ENCODE measurements around the gene UNKL. TPM values are rescaled to one million over a fixed set of nuclear protein-coding genes. Genes with fewer than 3 reads are reported as not detected.

Gene UNKL
- total RNA-seq, 2 donors from 2014 or later = 46.4 to 48.3 TPM

DNA sequence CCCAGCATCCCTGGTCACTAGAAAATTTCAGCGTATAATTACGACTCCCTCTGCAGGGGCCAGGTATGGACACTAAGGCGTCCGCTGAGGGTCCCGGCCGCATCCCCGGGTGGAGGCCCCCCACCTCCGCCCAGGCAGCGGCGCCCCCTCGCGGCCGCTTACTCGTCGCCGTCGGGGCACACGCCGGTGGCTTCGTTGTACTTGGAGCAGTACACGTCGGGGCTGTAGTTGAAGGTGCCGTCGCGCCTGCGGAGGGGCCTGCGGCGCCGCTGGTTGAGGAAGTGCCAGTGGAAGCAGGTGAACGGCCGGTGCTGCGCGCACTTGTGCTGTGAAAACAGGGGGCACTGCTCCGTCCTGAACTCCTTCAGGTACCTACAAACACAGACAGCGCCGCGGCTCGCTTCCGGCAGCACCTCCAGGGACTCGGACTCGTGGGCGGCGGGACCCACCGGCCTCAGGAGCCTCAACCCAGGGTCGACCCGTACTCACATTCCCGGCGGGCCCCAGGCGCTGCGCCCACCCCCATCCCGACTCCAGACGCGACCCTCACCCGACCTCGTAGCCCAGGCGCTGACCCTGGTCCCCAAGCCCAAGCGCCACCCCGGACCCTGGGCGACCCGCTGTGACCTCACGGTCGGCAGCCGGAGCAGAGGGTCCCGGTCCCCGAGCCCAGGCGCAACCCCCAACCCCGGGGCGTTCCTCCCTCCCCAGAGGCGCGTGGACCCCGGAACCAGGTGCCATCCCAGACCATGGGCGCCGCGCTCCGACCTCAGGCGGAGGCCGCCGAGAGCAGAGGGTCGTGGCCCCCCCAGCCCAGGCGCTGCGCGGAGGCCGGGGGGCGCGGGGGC lies 596 bp downstream of the UNKL start:
- Histone ChIP-seq H3K4me3 (ENCODE audit: low read length) (peak overlapping the region; percentile 77), H3K9ac (ENCODE audit: extremely low read depth, low read length, poor library complexity, severe bottlenecking) (peak overlapping the region; percentile 53), H3K27ac (ENCODE audit: low read depth, low read length) (no peak overlapping the region), H3K36me3 (ENCODE audit: control insufficient read depth, insufficient read depth, low read length) (peaks cover 9% of the 10 kb centered on the region), H3K27me3 (ENCODE audit: control insufficient read depth, insufficient read depth, low read length, poor library complexity, severe bottlenecking) (no peaks in the 10 kb centered on the region), H3K9me3 (ENCODE audit: control insufficient read depth, low read length) (no peaks in the 10 kb centered on the region), H3K4me1 (ENCODE audit: control insufficient read depth, insufficient read depth, low read length) (no peaks in the 10 kb centered on the region)
- DNase-seq = peak; percentile 89
- Mint-ChIP-seq H3K27ac (peak overlapping the region; percentile 52), H3K4me1 (no peaks in the 10 kb centered on the region), H3K4me3 (peak overlapping the region; percentile 74), H3K36me3 (ENCODE audit: low read depth) (peaks cover 11% of the 10 kb centered on the region), H3K27me3 (ENCODE audit: insufficient read depth) (no peaks in the 10 kb centered on the region), H3K9me3 (no peaks in the 10 kb centered on the region)
- 8 to 10% methylated on average over 34 to 85 of the region's 85 CpGs for WGBS, 2 experiments (ENCODE audit: insufficient coverage in 1 of 2, insufficient read length in 1 of 2)
- TF ChIP-seq, protein P1, sequence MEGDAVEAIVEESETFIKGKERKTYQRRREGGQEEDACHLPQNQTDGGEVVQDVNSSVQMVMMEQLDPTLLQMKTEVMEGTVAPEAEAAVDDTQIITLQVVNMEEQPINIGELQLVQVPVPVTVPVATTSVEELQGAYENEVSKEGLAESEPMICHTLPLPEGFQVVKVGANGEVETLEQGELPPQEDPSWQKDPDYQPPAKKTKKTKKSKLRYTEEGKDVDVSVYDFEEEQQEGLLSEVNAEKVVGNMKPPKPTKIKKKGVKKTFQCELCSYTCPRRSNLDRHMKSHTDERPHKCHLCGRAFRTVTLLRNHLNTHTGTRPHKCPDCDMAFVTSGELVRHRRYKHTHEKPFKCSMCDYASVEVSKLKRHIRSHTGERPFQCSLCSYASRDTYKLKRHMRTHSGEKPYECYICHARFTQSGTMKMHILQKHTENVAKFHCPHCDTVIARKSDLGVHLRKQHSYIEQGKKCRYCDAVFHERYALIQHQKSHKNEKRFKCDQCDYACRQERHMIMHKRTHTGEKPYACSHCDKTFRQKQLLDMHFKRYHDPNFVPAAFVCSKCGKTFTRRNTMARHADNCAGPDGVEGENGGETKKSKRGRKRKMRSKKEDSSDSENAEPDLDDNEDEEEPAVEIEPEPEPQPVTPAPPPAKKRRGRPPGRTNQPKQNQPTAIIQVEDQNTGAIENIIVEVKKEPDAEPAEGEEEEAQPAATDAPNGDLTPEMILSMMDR (conservative IDR thresholded peaks at IDR 0.05) = peak; percentile 87

- Histone ChIP-seq H3K36me3 (ENCODE audit: control insufficient read depth, insufficient read depth, low read length) (peaks cover 5% of the 10 kb centered on the region), H3K27ac (ENCODE audit: low read depth, low read length) (no peak overlapping the region), H3K9ac (ENCODE audit: extremely low read depth, low read length, poor library complexity, severe bottlenecking) (no peak overlapping the region), H3K4me3 (ENCODE audit: low read length) (no peak overlapping the region), H3K9me3 (ENCODE audit: control insufficient read depth, low read length) (no peaks in the 10 kb centered on the region), H3K27me3 (ENCODE audit: control insufficient read depth, insufficient read depth, low read length, poor library complexity, severe bottlenecking) (no peaks in the 10 kb centered on the region), H3K4me1 (ENCODE audit: control insufficient read depth, insufficient read depth, low read length) (no peaks in the 10 kb centered on the region)
- WGBS, 2 experiments (ENCODE audit: insufficient coverage in 1 of 2, insufficient read length in 1 of 2) = 89% methylated on average over 2 of the region's 2 CpGs; no CpG with 5 or more reads in 1 of the 2 experiments
- Mint-ChIP-seq H3K4me3 (no peak overlapping the region), H3K4me1 (no peaks in the 10 kb centered on the region), H3K27me3 (ENCODE audit: insufficient read depth) (no peaks in the 10 kb centered on the region), H3K27ac (no peak overlapping the region), H3K36me3 (ENCODE audit: low read depth) (peaks cover 11% of the 10 kb centered on the region), H3K9me3 (no peaks in the 10 kb centered on the region)
- DNase-seq = no peak
- TF ChIP-seq, protein P1 (conservative IDR thresholded peaks at IDR 0.05) = no peak
These were observed 1.7 kb downstream of the UNKL start for GRCh38 chr16:1412847-1413246.

DNA sequence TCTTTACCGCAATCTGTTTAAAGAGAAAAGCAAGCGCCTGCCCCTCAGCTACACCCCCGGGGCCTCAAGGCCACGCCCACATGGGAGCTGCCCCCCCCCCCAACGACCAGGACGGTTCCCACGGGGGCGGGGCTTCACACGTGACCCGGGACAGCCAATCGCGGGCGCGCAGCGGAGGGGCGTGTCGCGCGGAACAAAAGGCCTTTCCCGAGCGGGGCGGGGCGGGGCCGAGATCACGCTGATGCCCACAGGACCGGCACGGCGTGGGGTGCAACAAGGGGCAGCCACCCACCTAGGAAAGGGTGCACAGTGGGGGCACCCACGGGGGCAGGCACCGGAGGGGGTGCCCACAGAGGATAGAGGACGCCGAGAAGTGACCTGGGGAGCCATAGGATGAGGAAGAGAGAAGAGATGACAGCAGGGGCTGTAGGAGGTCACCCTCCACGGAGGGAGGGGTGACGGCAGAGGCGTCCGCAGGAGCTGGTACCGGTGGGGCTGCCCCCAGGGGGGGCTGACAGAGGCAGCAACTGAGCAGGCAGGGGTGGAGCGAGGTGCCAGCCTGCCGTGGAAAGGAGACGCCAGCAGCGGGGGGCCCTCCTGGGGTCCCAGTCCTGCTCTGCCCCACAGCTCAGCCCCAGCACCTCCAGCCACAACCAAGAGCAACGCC lies 6.2 kb downstream of the UNKL start:
- DNase-seq = peak; percentile 96
- TF ChIP-seq, protein P1 (conservative IDR thresholded peaks at IDR 0.05) = no peak
- Histone ChIP-seq H3K36me3 (ENCODE audit: control insufficient read depth, insufficient read depth, low read length) (peaks cover 5% of the 10 kb centered on the region), H3K9me3 (ENCODE audit: control insufficient read depth, low read length) (no peaks in the 10 kb centered on the region), H3K9ac (ENCODE audit: extremely low read depth, low read length, poor library complexity, severe bottlenecking) (peak overlapping the region; percentile 30), H3K27ac (ENCODE audit: low read depth, low read length) (peak overlapping the region; percentile 91), H3K27me3 (ENCODE audit: control insufficient read depth, insufficient read depth, low read length, poor library complexity, severe bottlenecking) (no peaks in the 10 kb centered on the region), H3K4me1 (ENCODE audit: control insufficient read depth, insufficient read depth, low read length) (no peaks in the 10 kb centered on the region), H3K4me3 (ENCODE audit: low read length) (peak overlapping the region; percentile 81)
- Mint-ChIP-seq H3K4me3 (peak overlapping the region; percentile 61), H3K9me3 (no peaks in the 10 kb centered on the region), H3K27me3 (ENCODE audit: insufficient read depth) (no peaks in the 10 kb centered on the region), H3K4me1 (no peaks in the 10 kb centered on the region), H3K27ac (peak overlapping the region; percentile 68), H3K36me3 (ENCODE audit: low read depth) (peaks cover 16% of the 10 kb centered on the region)
- 1 to 4% methylated on average over 22 to 41 of the region's 42 CpGs for WGBS, 2 experiments (ENCODE audit: insufficient coverage in 1 of 2, insufficient read length in 1 of 2)

Data from endodermal cell (in vitro differentiated cells).